ENCODE results near the gene TMEM51. TPM values are rescaled to one million over a fixed set of nuclear protein-coding genes. Genes with fewer than 3 reads are reported as not detected.
A peak's percentile ranks its signal among the peaks of the same experiment; 100 is the strongest.

Gene TMEM51
- total and polyA plus RNA-seq, 9 of the 15 experiments (the other 6 are each of a cell fraction or from before 2014, with no cell fraction given), result 0.06 to 1.4 (median 0.58) TPM

DNA sequence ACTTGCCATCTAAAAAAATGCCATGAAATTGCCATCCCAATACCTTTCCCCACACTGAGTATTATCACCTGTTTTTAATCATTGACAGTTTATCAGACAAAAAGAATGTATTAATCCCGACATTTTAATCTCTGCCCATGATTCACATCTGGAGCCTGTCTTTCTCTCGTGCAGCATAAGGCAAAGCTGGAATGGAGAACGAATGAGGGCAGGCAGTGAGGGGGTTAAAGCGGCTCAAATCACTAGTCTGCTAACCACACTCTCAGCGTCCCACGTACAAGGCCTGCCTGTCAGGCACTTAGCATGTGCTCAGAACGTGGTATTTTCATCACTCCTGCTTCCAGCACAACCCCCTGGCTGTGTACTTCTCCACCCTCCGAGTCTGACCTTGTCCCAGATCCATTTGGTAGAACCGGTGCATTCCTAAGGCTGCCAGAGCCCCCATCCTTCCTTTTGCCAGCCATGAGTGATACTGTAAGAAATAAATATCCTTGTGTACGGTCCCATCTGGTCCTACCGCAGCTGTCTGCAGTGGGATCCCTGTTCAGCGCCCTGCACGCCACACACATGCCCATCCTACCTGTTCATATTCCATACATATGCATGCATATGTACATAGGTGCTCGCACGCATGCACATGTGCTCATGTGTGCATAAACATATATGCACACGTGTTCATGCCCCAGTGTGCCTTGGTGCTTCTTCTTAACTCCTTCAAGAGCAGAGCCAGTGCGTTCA, 58.8 kb downstream of the TMEM51 start:
- DNase-seq (ENCODE audit: extremely low read depth in 1 of 4, low spot score in 3 of 4) (no peak), ATAC-seq (no peak), FAIRE-seq (no peak)
- Histone ChIP-seq H3K9ac (ENCODE audit: insufficient read depth in 1 of 2, low read depth in 2 of 2, low read length in 2 of 2) (no peak overlapping the region), H3K4me2 (ENCODE audit: insufficient read depth, low read length) (no peak overlapping the region), H3K36me3 (ENCODE audit: control insufficient read depth, insufficient read depth, low read length) (no peaks in the 10 kb centered on the region), H3K79me2 (ENCODE audit: control insufficient read depth, insufficient read depth, low read length) (no peaks in the 10 kb centered on the region), H3K9me3 (replicated peaks; ENCODE audit: control insufficient read depth, insufficient read depth, low read depth, low read length) (no peaks in the 10 kb centered on the region), H3K9me1 (ENCODE audit: control insufficient read depth, insufficient read depth, low read length) (no peaks in the 10 kb centered on the region), H3K27ac (ENCODE audit: extremely low read depth, low read depth, low read length) (no peak overlapping the region), H4K20me1 (replicated peaks; ENCODE audit: control insufficient read depth, insufficient read depth, low read length) (no peaks in the 10 kb centered on the region), H2AFZ (ENCODE audit: low read depth, low read length) (no peak overlapping the region), H3K27me3 (ENCODE audit: control insufficient read depth in 2 of 2, insufficient read depth in 2 of 2, low read length in 2 of 2) (peaks cover 37 to 39% of the 10 kb centered on the region in 2 experiments), H3K4me1 (replicated peaks in 1 of 2; ENCODE audit: control insufficient read depth in 2 of 2, insufficient read depth in 2 of 2, low read length in 2 of 2) (peaks cover 0 to 9% of the 10 kb centered on the region in 2 experiments; a peak in 1 of 5 replicates), H3K4me3 (no peak overlapping the region)
- intact Hi-C loops (cut with micrococcal nuclease) (no loop called here), in situ Hi-C loops (cut with MboI) (no loop called here)
- ChIA-PET POLR2A (no interaction called here), CTCF (ENCODE audit: low intra/inter-chr PET ratio) (no interaction called here)
- WGBS (ENCODE audit: insufficient coverage, low coverage, missing lambda C conversion rate), result 14% methylated on average over 16 of the region's 17 CpGs
- no TSS peak for BruUV-seq (replicated peaks)
- TF ChIP-seq, protein P1, sequence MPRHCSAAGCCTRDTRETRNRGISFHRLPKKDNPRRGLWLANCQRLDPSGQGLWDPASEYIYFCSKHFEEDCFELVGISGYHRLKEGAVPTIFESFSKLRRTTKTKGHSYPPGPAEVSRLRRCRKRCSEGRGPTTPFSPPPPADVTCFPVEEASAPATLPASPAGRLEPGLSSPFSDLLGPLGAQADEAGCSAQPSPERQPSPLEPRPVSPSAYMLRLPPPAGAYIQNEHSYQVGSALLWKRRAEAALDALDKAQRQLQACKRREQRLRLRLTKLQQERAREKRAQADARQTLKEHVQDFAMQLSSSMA (CRISPR knock-in tag; IDR thresholded peaks at IDR 0.05), result no peak
- TF ChIP-seq FOXK1 (CRISPR knock-in tag; IDR thresholded peaks at IDR 0.05; ENCODE audit: borderline replicate concordance), result no peak
- TF ChIP-seq BHLHE40 (IDR thresholded peaks at IDR 0.05; ENCODE audit: low read length), result 0 out of 2 replicates have a peak, but pooled peaks have one; percentile 17
- no peak for TF ChIP-seq HDAC1 (IDR thresholded peaks at IDR 0.05)
- TF ChIP-seq NELFE (IDR thresholded peaks at IDR 0.05; ENCODE audit: insufficient read depth, insufficient read length), result no peak
- TF ChIP-seq, protein P2, sequence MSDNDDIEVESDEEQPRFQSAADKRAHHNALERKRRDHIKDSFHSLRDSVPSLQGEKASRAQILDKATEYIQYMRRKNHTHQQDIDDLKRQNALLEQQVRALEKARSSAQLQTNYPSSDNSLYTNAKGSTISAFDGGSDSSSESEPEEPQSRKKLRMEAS (CRISPR knock-in tag; IDR thresholded peaks at IDR 0.05), result peak; percentile 43; the same call in 1 of the 2 replicates
- peak; percentile 41 for TF ChIP-seq CBX8 (IDR thresholded peaks at IDR 0.05; ENCODE audit: borderline replicate concordance, extremely low read depth, low read depth, low read length, poor library complexity, severe bottlenecking)
